Kidney epithelial cell (primary cell): ENCODE measurements around the gene CRIP2. TPM values are rescaled to one million over a fixed set of nuclear protein-coding genes. Genes with fewer than 3 reads are reported as not detected.

ENCODE experiments used
- DNase-seq: peaks from one replicate; pipeline ENCODE4 v3.0.0-alpha.2; 2010; ENCODE audit warnings: low read depth
- H3K27me3 ChIP-seq: 2 replicates; pipeline ENCODE4 v1.6.0; 2011; ENCODE audit warnings: low read length; ENCODE audit not compliant: control insufficient read depth, insufficient read depth
- H3K36me3 ChIP-seq: 2 replicates; pipeline ENCODE4 v1.5.1; 2011; ENCODE audit warnings: low read length; ENCODE audit not compliant: control insufficient read depth, insufficient read depth
- H3K4me3 ChIP-seq: 2 replicates; pipeline ENCODE4 v1.5.1; 2011; ENCODE audit warnings: low read depth, mild to moderate bottlenecking, control low read depth, low read length
- total RNA-seq: library from RNA; depleted of rRNA; stranded (reverse); fragments of >200 nt; gene quantifications from 2 replicates; pipeline ENCODE4 v1.2.3, GENCODE V29; 2015
- TF ChIP-seq, protein P1 (sequence below): IDR thresholded peaks from 2 replicates; pipeline ENCODE4 v1.5.1; 2011; ENCODE audit warnings: mild to moderate bottlenecking, moderate library complexity, low read length, control low read depth, inconsistent platforms; ENCODE audit not compliant: insufficient read depth, poor library complexity, severe bottlenecking

The CRIP2 gene
- total RNA-seq, 1 donor from 2014 or later: 101 TPM

DNA sequence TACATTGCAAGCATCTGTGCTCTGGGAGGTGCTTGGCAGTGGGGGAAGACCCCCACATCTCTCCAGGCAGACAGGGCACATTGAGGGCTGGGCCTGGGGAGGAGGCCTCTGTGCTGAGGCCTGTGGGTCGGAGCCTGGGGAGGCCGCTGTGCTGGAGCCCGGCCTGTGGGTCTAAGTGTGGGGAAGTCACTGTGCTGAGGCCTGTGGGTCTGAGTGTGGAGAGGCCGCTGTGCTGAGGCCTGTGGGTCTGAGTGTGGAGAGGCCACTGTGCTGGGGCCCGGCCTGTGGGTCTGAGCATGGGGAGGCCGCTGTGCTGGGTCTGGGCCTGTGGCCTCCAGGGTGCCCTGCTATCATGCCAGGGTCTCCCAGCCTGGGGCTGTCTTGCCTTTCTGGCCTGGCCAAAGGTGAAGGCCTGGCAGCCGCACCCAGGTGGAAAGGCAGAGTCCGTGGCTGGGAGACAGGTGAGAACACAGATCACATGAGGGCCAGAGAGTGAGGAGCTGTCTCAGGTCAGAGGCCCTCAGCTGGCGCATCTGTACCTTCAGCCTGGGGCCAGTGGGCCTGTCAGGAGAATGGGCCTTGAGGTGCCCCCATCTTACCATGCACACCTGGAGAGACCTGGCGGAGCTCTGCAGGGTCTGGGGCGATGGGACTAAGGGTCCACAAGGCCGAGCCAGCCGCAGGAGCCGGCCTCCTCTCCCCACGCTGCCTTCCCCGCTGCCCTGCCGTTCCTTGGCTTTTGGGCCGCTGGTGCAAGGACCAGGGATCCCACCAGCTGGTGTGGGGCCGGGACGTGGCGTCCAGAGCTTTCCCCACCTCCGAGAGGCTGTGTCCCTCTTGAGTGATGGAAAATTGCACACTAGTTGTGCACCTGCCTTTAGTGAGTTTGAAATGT, 18.6 kb upstream of the CRIP2 start:
- no peak overlapping the region for H3K4me3 ChIP-seq
- TF ChIP-seq, protein P1, sequence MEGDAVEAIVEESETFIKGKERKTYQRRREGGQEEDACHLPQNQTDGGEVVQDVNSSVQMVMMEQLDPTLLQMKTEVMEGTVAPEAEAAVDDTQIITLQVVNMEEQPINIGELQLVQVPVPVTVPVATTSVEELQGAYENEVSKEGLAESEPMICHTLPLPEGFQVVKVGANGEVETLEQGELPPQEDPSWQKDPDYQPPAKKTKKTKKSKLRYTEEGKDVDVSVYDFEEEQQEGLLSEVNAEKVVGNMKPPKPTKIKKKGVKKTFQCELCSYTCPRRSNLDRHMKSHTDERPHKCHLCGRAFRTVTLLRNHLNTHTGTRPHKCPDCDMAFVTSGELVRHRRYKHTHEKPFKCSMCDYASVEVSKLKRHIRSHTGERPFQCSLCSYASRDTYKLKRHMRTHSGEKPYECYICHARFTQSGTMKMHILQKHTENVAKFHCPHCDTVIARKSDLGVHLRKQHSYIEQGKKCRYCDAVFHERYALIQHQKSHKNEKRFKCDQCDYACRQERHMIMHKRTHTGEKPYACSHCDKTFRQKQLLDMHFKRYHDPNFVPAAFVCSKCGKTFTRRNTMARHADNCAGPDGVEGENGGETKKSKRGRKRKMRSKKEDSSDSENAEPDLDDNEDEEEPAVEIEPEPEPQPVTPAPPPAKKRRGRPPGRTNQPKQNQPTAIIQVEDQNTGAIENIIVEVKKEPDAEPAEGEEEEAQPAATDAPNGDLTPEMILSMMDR: no peak
- no peak for DNase-seq
- no peaks in the 10 kb centered on the region for H3K36me3 ChIP-seq
- no peaks in the 10 kb centered on the region for H3K27me3 ChIP-seq

DNA sequence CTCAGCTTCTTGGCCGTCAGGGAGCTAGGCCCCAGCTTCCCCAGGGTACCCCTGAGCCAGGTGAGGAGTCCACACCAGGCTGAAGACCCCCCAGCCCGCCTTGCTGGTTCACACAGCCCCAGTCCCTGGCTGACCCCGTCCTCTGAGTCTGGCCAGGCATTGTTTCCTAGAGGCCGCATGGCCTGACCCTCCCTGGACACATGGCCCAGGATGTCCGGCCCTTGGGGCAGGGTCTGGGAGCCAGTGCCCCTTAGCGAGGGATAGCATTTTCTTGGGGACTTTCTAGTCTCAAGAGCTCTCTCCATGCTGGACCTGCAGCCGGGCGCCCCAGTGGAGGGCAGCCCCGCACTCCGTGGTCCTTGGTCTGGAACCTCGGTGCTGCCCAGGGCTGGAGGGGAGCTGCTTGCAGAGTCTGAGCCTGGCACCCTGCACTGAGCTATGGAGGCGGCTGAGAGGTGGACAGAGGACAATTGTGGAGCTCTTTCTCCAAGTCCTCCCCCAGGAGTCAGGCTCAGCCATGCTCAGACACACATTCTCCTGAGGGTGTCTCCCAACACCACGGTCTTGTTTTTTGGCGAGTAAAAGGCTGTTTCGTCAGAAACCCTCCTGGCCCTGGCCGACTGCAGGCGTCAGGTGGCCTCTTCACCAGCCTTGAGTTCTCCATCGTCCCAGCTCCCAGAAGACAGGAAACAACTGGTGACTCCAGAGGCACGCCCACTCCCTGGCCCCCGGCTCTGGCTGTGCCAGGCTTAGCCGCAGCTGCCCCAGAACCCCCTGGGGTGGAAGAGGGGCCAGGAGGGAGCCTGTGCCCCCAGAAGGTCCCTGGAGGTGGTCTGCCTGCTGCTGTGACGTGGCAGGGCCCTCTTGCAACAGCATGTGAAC, 17.6 kb upstream of the CRIP2 start:
- no peak for DNase-seq
- Histone ChIP-seq H3K27me3 (no peaks in the 10 kb centered on the region), H3K36me3 (no peaks in the 10 kb centered on the region), H3K4me3 (no peak overlapping the region)
- TF ChIP-seq, protein P1: no peak

DNA sequence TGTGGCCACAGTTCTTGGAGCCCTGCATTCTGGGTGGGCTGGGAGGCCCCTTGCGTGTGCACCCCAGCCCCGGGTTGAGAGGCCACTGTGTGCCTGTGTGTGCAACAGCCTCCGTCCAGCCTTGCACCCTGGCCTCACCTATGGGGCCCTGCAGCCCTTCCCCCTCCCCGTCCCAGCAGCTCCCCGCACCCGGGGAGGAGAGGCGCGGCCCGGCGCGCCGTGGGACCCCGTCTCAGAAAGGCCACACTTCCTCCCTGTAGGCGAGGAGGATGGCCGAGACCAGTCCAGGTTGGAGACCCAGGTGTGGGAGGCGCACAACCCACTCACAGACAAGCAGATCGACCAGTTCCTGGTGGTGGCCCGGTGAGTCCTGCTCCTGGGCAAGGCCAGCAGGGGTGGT, 16.6 kb upstream of the CRIP2 start:
- no peak for DNase-seq
- no peaks in the 10 kb centered on the region for H3K36me3 ChIP-seq
- TF ChIP-seq, protein P1: no peak
- H3K27me3 ChIP-seq: no peaks in the 10 kb centered on the region
- H3K4me3 ChIP-seq: no peak overlapping the region

DNA sequence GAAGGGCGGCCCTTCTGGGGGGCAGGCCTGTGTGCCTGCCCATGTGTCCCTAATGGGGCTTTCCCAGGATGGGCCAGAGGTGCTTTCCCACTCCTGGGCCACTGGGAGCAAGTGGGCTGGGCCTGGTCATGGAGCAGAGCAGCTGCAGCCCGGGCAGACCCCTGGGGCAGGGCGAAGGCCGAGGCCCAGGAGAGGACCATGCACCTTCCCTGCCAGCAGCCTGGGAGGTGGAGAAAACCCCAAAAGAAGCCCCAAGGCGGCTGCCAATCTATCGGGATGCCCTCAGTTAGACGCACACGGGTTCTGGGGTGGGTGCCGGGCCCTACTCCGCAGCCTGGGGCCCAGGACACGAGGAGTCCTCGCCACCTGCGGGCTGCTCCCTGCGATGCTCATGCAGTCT, 16.1 kb upstream of the CRIP2 start:
- DNase-seq: no peak
- H3K27me3 ChIP-seq: no peaks in the 10 kb centered on the region
- TF ChIP-seq, protein P1: no peak
- no peaks in the 10 kb centered on the region for H3K36me3 ChIP-seq
- H3K4me3 ChIP-seq: no peak overlapping the region

DNA sequence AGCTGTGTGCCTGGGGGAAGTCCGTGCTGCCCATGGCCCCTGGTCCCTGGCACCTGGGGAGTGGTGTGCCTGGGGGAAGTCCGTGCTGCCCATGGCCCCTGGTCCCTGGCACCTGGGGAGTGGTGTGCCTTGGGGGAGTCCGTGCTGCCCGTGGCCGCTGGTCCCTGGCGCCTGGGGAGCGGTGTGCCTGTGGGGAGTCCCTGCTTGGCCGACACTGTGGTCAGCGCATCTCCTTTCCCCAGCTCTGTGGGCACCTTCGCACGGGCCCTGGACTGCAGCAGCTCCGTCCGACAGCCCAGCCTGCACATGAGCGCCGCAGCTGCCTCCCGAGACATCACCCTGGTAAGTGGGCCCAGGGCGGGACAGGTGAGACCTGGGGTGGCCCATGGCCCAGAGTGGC, 14.5 kb upstream of the CRIP2 start:
- Histone ChIP-seq H3K4me3 (no peak overlapping the region), H3K27me3 (no peaks in the 10 kb centered on the region), H3K36me3 (no peaks in the 10 kb centered on the region)
- no peak for DNase-seq
- TF ChIP-seq, protein P1: no peak
